Measurements from ENCODE around the gene PADI4. TPM values are rescaled to one million over a fixed set of nuclear protein-coding genes. Genes with fewer than 3 reads are reported as not detected.
A peak's percentile ranks its signal among the peaks of the same experiment; 100 is the strongest.

PADI4 gene
- total and polyA plus RNA-seq, 2 of the 4 experiments (the other 2 are of a cell fraction) = not detected

- ChIA-PET CTCF (no interaction called here), POLR2A (ENCODE audit: unreplicated experiment) (no interaction called here)
- no peak overlapping the region for H3K18ac ChIP-seq (ENCODE audit: low read depth, low read length)
- H2BK15ac ChIP-seq (ENCODE audit: low read depth, low read length) = no peak overlapping the region
- no peak overlapping the region for H2AFZ ChIP-seq (replicated peaks; ENCODE audit: low read length, poor library complexity)
- peaks cover 2% of the 10 kb centered on the region for H3K4me1 ChIP-seq (ENCODE audit: control insufficient read depth, insufficient read depth, low read length)
- H4K91ac ChIP-seq (ENCODE audit: insufficient read depth, low read depth, low read length) = no peak overlapping the region
- H3K4ac ChIP-seq (ENCODE audit: low read depth, low read length) = no peak overlapping the region
- H3K79me1 ChIP-seq (ENCODE audit: low read depth in 1 of 2, low read length in 2 of 2) = no peaks in the 10 kb centered on the region
- no peak overlapping the region for H3K4me3 ChIP-seq (ENCODE audit: insufficient read depth, low read depth, low read length)
- no peak overlapping the region for H2BK120ac ChIP-seq (ENCODE audit: low read depth, low read length)
- no peak for TF ChIP-seq CHD1 (IDR thresholded peaks at IDR 0.05; ENCODE audit: low read depth, low read length)
- peak; percentile 95 for TF ChIP-seq CEBPB (IDR thresholded peaks at IDR 0.05; ENCODE audit: low read depth, low read length)
- TF ChIP-seq MAFK (IDR thresholded peaks at IDR 0.05; ENCODE audit: low read depth, low read length) = no peak
- TF ChIP-seq RCOR1 (IDR thresholded peaks at IDR 0.05; ENCODE audit: insufficient replicate concordance, low read length) = no peak
- TF ChIP-seq FOS (IDR thresholded peaks at IDR 0.05; ENCODE audit: low read depth, low read length) = 0 out of 2 replicates have a peak, but pooled peaks have one; percentile 11
- no peak for TF ChIP-seq MAZ (IDR thresholded peaks at IDR 0.05; ENCODE audit: borderline replicate concordance, low read depth, low read length)
- no peak overlapping the region for H4K5ac ChIP-seq (ENCODE audit: low read depth, low read length)
- no peaks in the 10 kb centered on the region for H4K20me1 ChIP-seq (ENCODE audit: insufficient read depth, low read length)
- no peak overlapping the region for H4K8ac ChIP-seq (ENCODE audit: low read depth in 2 of 2, low read length in 2 of 2)
- H3K9ac ChIP-seq (ENCODE audit: low read depth, low read length) = no peak overlapping the region
- H2BK5ac ChIP-seq (ENCODE audit: low read depth, low read length, poor library complexity, severe bottlenecking) = no peak overlapping the region
- H3K9me1 ChIP-seq (ENCODE audit: insufficient read depth, low read length) = no peaks in the 10 kb centered on the region
- dilution Hi-C loops (cut with HindIII; ENCODE audit: low sequenced_read_pairs, unreplicated experiment) = no loop called here
- DNase-seq = peak; percentile 73
- no peak overlapping the region for H3K23ac ChIP-seq (ENCODE audit: low read depth, low read length)
- no peak overlapping the region for H2BK20ac ChIP-seq (ENCODE audit: low read depth, low read length)
- peaks cover 34% of the 10 kb centered on the region for H3K27me3 ChIP-seq (ENCODE audit: control insufficient read depth, insufficient read depth, low read length)
- no peak overlapping the region for H2AK5ac ChIP-seq (ENCODE audit: low read depth, low read length)
- H3K36me3 ChIP-seq (ENCODE audit: control insufficient read depth, insufficient read depth, low read length) = no peaks in the 10 kb centered on the region
- peak; percentile 94 for ATAC-seq (ENCODE audit: low read depth)
- WGBS, 2 experiments (ENCODE audit: extremely low coverage in 2 of 2, insufficient read length in 1 of 2) = no CpG with 5 or more reads among the region's 5 CpGs
- in situ Hi-C loops (cut with MboI; ENCODE audit: low sequenced_read_pairs) = no loop called here
- H3K9me3 ChIP-seq (ENCODE audit: control insufficient read depth, insufficient read depth, low read length) = no peaks in the 10 kb centered on the region; the same call in 1 of the 2 replicates
- H3K4me2 ChIP-seq (ENCODE audit: low read depth, low read length) = no peak overlapping the region
- H2AK9ac ChIP-seq (replicated peaks; ENCODE audit: low read depth, low read length, poor library complexity) = no peak overlapping the region
- no peak overlapping the region for H3K27ac ChIP-seq (ENCODE audit: insufficient read depth, low read length)
- no TSS peak for BruUV-seq (replicated peaks)
- intact Hi-C loops (cut with micrococcal nuclease) = no loop called here
- no peak overlapping the region for H3K56ac ChIP-seq (ENCODE audit: extremely low read depth, insufficient read depth, low read length)
- no peak overlapping the region for H3K14ac ChIP-seq (replicated peaks; ENCODE audit: low read depth, low read length)
Measured at GRCh38 chr1:17287130-17287776, 20.7 kb upstream of the PADI4 start.

All from IMR-90 (cell line).